Measurements from ENCODE around the gene LSP1.

GRCh38 chr11:1935156-1936071, 82.5 kb downstream of the LSP1 start:
- TF ChIP-seq EZH2 (conservative IDR thresholded peaks at IDR 0.05; ENCODE audit: low read depth, low read length) = no peak
- no peak for TF ChIP-seq ZFYVE20 (CRISPR knock-in tag; IDR thresholded peaks at IDR 0.05; ENCODE audit: borderline replicate concordance, low read depth)
- TF ChIP-seq ZBTB33 (CRISPR knock-in tag; IDR thresholded peaks at IDR 0.05) = no peak
- TF ChIP-seq TERF1 (CRISPR knock-in tag; IDR thresholded peaks at IDR 0.05) = no peak
- no peak for TF ChIP-seq NR2C2 (CRISPR knock-in tag; IDR thresholded peaks at IDR 0.05; ENCODE audit: borderline replicate concordance)
- no peak for TF ChIP-seq RXRA (CRISPR knock-in tag; IDR thresholded peaks at IDR 0.05)

Data from HepG2 (cell line).